T follicular helper cell (primary cell): ENCODE measurements around the gene NDUFA13.

Experiments used
- DNase-seq: peaks from one replicate; pipeline ENCODE4 v3.0.0-alpha.2; 2020; ENCODE audit warnings: low read depth

NDUFA13 gene

GRCh38 chr19:19488875-19489690, 26.9 kb upstream of the NDUFA13 start:
- peak; percentile 94 for DNase-seq

GRCh38 chr19:19489804-19490204, 26.2 kb upstream of the NDUFA13 start:
- no peak for DNase-seq

DNA sequence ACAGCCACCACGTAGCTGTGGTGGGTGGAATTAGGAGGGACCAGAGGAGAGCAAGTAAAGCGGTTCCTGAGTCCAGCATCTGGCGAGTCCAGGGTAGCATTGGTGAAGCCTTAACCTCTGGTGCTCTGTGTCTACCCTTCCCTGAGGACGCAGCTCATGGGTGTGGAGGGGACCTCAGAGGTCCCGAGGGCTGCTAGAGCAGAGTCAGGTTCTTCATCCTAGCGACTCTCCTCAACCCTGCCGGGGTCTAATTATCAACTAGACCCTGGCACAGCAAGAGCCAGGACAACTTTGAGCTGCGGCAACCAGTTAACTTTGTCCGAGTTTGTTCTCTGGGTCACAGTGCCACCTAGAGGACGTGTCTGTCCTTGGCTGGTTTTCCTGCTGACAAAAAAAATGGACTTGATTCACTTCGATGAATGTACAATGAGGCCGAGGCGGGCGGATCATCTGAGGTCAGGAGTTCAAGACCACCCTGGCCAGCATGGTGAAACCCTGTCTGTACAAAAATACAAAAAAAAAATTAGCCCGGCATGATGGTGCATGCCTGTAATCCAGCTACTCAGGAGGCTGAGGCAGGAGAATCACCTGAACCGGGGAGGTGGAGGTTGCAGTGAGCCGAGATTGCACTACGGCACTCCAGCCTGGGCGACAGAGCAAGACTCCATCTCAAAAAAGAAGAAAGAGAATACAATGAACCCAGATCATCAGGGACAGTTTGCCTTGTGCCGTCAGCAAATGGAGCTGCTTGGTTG, 25.6 kb upstream of the NDUFA13 start:
- DNase-seq = peak; percentile 78

DNA sequence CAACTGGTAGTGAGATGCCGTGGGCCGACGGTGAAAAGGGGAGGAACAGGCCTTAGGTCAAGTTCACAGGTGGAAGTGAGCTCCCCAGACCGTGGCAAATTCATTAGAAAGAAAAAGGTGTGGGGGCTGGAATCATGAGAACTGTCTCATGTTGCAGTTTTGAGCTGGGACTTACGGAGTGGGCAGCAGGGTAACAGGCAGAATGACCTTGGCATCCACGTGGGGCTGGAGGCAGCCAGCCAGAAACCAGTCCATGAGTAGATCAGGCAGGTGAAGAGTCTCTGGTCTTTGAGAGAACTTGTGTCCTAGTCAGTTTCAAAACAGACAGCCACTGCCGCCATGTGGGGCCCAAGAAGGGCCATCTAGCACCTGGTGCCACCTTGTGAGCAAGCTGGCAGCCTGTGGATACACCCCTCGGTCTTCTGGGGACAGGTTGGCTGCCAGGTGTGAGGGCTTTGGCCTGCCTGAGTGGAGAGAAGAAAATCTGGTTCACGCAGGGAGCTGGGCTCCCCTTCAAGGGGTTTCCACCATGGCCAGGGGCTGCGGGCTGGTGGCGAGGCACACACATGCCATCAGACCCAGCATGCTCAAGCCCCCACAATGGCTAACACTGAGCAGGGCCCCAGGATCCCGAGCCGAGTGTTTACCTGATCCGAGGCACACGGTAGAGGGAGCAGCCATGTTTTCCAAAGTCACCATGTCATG, 24.6 kb upstream of the NDUFA13 start:
- DNase-seq = no peak

GRCh38 chr19:19492026-19492610, 23.9 kb upstream of the NDUFA13 start:
- DNase-seq = no peak

DNA sequence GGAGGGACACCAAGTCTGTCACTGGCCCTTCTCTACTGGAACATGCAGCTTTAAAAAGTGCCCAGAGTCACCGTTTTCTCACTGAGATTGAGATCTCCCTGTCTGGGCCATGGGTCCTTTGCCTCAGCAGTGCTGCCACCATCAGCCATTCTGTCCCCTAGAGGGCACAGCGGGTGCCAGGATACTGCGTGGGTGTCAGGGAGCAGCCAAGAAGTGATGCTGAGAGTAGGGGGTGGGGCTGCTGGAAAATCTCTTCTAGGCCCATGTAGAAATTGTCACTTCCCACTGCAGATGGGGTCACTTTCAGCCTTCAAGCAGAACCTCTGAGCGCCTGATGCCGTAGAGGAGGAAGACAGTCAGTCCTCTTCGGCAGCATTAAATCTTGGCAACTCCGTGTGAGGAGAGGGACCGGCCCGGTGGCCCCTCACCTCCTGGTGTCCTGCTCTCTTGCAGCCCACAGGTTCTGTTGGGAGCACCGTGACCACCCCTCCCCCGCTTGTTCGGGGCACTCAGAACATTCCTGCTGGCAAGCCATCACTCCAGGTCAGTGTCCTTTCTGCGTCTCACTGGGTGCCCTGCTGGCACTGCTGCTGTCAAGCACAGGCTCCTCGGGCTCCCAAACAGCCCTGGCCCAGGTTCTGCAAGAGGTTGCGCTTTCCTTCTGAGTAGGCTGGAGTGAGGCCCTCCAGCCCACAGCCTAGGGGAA, 22.0 kb upstream of the NDUFA13 start:
- DNase-seq = no peak

GRCh38 chr19:19495614-19496603, 20.1 kb upstream of the NDUFA13 start:
- no peak for DNase-seq

- no peak for DNase-seq
Measured at GRCh38 chr19:19498255-19498991, 17.6 kb upstream of the NDUFA13 start.

DNA sequence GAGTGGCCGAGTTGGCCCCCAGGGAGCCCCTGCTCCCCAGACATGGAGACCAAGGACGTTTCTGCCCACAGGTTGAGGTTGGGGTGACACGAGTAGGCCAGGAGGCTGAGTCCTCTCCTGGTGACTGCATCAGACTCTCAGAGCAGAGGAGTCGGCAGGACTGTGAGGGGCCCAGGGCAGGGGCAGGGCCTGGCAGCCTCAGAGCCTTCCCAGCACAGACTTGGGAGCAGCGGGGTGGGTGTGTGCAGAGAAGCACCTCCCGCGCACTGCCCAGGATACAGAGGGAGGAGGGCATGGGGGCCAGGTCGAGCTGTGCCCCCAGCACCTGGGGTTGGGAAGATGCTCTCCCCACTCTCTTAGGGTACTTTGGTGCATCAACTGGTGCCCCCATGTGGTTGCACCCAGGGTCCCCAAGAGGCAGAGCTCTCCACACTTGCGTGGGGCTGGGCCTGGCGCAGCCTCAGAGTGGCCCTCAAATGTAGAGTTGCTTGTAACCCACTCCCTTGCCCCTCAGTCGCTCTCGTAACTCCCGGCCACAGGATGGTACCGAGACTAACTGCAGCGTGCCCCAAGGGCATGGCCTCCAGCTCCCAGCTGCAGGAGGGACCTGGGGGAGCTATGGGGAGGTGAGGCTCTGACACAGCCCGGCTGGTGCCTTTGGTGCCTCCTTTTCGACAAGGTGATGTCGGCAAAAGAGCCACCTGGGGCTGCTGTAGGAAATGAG, 16.6 kb upstream of the NDUFA13 start:
- DNase-seq = no peak

DNA sequence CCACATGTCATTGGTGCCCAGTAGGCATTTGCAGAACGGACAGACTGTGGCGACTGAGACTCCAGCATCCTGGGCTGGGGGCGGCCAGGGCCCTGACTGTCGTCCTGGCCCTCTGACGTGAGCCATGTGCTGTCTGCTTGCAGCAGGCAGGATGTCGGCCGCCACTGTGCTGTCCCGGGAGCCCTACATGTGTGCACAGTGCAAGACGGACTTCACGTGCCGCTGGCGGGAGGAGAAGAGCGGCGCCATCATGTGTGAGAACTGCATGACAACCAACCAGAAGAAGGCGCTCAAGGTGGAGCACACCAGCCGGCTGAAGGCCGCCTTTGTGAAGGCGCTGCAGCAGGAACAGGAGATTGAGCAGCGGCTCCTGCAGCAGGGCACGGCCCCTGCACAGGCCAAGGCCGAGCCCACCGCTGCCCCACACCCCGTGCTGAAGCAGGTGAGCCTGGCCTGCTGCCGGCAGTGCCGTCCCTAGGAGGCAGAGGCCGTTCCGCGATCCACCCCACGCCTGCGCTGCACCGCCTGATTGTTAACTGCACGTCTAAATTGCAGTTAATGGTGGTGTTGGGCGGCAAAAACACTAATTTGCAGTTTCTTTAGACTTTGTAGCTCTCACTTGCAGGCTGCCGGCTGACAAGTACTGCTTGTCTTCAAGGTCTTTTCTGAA, 14.9 kb upstream of the NDUFA13 start:
- DNase-seq = no peak

- DNase-seq = no peak
Measured at GRCh38 chr19:19501798-19502197, 14.2 kb upstream of the NDUFA13 start.

- DNase-seq = no peak
Measured at GRCh38 chr19:19502281-19502680, 13.7 kb upstream of the NDUFA13 start.

GRCh38 chr19:19502808-19503602, 13.0 kb upstream of the NDUFA13 start:
- no peak for DNase-seq

- DNase-seq = no peak
Measured at GRCh38 chr19:19504754-19505668, 11.0 kb upstream of the NDUFA13 start.

DNA sequence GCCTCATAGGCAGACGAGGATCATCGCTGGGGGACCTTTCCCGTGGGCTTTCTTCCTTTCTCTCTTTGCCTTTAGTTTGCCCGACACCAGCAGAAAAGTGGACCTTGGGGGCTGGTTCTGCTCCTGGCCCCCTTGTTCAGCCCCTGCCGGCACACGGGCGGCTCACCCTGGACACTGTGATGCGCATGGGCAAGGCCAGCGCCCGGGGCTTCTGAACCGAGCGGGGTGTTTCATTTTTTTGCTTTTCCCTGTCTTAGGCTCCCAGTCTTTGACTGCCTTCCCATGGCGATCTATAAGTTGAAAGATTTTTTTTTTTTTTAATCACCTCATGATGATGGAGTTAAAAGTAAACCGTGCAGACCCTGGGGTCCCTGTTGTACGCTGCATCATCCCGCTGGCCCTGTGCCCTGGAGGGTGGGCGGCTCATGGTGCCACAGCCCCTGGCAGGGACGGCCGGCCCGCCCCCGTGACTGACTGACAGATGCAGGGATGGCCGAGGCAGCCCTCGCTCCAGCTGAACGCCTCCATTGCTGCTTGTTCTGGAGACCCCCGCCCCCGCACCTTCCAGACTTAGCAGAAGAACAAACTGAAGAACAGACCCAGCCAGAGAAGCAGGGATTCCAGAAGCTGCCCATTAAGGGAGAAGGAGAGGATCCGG, 10.2 kb upstream of the NDUFA13 start:
- DNase-seq = no peak

GRCh38 chr19:19506592-19506991, 9.4 kb upstream of the NDUFA13 start:
- no peak for DNase-seq
